Ishikawa (cell line): ENCODE data around the gene VPS25.

Source experiments
- CEBPB ChIP-seq: IDR thresholded peaks from 2 replicates; pipeline ENCODE4 v1.6.1; 2012
- MAX ChIP-seq: IDR thresholded peaks from 2 replicates; pipeline ENCODE4 v1.6.1; 2012
- RAD21 ChIP-seq: IDR thresholded peaks from 2 replicates; pipeline ENCODE4 v1.6.1; 2012; ENCODE audit warnings: low read depth
- TAF1 ChIP-seq: IDR thresholded peaks from 2 replicates; pipeline ENCODE4 v1.6.1; 2012; ENCODE audit warnings: low read depth, mild to moderate bottlenecking
- TEAD4 ChIP-seq: IDR thresholded peaks from 2 replicates; pipeline ENCODE4 v1.6.1; 2012
- TF ChIP-seq, protein P1 (sequence below): IDR thresholded peaks from 2 replicates; pipeline ENCODE4 v1.6.1; 2012

DNA sequence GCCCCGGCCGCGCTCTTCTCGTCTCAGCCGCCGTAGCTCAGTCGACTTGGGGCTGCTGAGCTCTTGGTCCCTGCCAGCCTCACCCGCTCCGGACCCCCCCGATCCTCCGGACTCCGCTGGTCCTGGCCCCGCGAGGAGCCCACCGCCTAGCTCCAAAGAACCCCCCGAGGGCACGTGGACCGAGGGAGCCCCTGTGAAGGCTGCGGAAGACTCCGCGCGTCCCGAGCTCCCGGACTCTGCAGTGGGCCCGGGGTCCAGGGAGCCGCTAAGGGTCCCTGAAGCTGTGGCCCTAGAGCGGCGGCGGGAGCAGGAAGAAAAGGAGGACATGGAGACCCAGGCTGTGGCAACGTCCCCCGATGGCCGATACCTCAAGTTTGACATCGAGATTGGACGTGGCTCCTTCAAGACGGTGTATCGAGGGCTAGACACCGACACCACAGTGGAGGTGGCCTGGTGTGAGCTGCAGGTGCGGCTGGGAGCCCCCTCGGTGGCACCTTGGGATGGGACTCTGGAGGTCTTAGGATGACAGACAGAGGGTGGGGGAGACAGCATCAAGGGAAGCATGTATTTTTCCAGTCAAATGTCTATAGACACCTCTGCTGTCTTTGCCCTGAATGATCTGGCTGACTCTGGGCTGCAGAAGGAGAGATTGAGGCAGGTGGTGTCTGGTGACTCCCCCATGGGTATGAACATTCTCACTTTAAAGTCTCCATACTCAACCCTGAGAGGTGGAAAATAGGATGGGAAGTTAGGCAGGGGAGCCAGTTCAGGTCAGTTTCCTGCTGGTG, 7.8 kb downstream of the VPS25 start:
- no peak for TF ChIP-seq TEAD4
- no peak for TF ChIP-seq RAD21
- TF ChIP-seq, protein P1, sequence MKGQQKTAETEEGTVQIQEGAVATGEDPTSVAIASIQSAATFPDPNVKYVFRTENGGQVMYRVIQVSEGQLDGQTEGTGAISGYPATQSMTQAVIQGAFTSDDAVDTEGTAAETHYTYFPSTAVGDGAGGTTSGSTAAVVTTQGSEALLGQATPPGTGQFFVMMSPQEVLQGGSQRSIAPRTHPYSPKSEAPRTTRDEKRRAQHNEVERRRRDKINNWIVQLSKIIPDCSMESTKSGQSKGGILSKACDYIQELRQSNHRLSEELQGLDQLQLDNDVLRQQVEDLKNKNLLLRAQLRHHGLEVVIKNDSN, result no peak
- no peak for TF ChIP-seq MAX
- no peak for TF ChIP-seq TAF1
- no peak for TF ChIP-seq CEBPB
